HCT116 (cell line): Measurements from ENCODE around the gene ACBD6. TPM values are rescaled to one million over a fixed set of nuclear protein-coding genes. Genes with fewer than 3 reads are reported as not detected.

ENCODE experiments used
- ATAC-seq: fragments of 200-7000 bp; cut with Tn5 transposase; 2 replicates; pipeline ENCODE4 v1.9.1; 2020; ENCODE audit warnings: mild to moderate bottlenecking, moderate library complexity
- BruUV-seq: library from RNA; stranded (reverse); fragments of 400-500 nt; replicated peaks from 2 replicates; lab custom pipeline; 2021; lab: Mats Ljungman, UMichigan
- CTCF ChIA-PET: fragments of 300-600 bp; sonication (Branson Sonifier 250); formaldehyde crosslinking; loops from one replicate; lab custom pipeline; 2021; ENCODE audit warnings: antibody characterized with exemption; lab: Charles Lee
- POLR2A ChIA-PET: fragments of 300-600, 350-600 bp; sonication (Branson Sonifier 250); formaldehyde crosslinking; loops from one replicate; lab custom pipeline; 2021; ENCODE audit warnings: antibody characterized with exemption; lab: Charles Lee
- RAD21 ChIA-PET, 2 experiments: fragments of 300-600 bp; sonication (Branson Sonifier 250); formaldehyde crosslinking; loops; one replicate each; lab custom pipeline; 2023; ENCODE audit warnings: low total read pairs in 2 of 2; ENCODE audit not compliant: uncharacterized antibody in 2 of 2, unreplicated experiment in 2 of 2, low non-redundant PET in 1 of 2; lab: Charles Lee
- DNase-seq: peaks from one replicate; pipeline ENCODE4 v3.0.0-alpha.2; 2010; ENCODE audit warnings: low read depth, low spot score
- H2AFZ ChIP-seq: fragments of 200-600 bp; shearing (Covaris generic), sonication (generic); 2 replicates; pipeline ENCODE4 v1.6.1; 2017; ENCODE audit warnings: low read depth, mixed run types, mixed read lengths, antibody characterized with exemption, low read length; ENCODE audit not compliant: poor library complexity, severe bottlenecking
- H3K27ac ChIP-seq: 2 replicates; pipeline ENCODE4 v1.5.1; 2012; ENCODE audit warnings: low read depth, low read length
- H3K27me3 ChIP-seq: fragments of 200-600 bp; sonication (generic); 2 replicates; pipeline ENCODE4 v1.6.1; 2016; ENCODE audit warnings: mixed run types, low read length, mixed read lengths; ENCODE audit not compliant: insufficient read depth
- H3K36me3 ChIP-seq, 2 experiments: fragments of 200-500 bp in 1 of 2; fragments of 200-600 bp in 1 of 2; sonication (Bioruptor generic) in 1 of 2; sonication (generic) in 1 of 2; 2 replicates each; pipeline versions ENCODE4 v1.5.1 to v1.6.1; 2014 to 2016; ENCODE audit warnings: low read length in 2 of 2, inconsistent platforms in 1 of 2, mixed read lengths in 1 of 2, mixed run types in 1 of 2; ENCODE audit not compliant: insufficient read depth in 2 of 2, control insufficient read depth in 1 of 2
- H3K4me1 ChIP-seq, 2 experiments: fragments of 200-600 bp in 1 of 2; sonication (generic) in 1 of 2; 2 replicates each; pipeline versions ENCODE4 v1.5.1 to v1.6.1; 2012 to 2017; ENCODE audit warnings: low read length in 2 of 2, inconsistent platforms in 1 of 2, mild to moderate bottlenecking in 1 of 2, mixed read lengths in 1 of 2, mixed run types in 1 of 2, moderate library complexity in 1 of 2; ENCODE audit not compliant: insufficient read depth in 2 of 2, control insufficient read depth in 1 of 2
- H3K4me2 ChIP-seq: fragments of 200-600 bp; sonication (generic); 2 replicates; pipeline ENCODE4 v1.6.1; 2017; ENCODE audit warnings: mixed run types, low read length, mixed read lengths
- H3K4me3 ChIP-seq, 2 experiments: fragments of 200-600 bp in 1 of 2; sonication (generic) in 1 of 2; replicated peaks in 1 of 2; 2 replicates each; pipeline ENCODE4 v1.5.1; 2011 to 2016; ENCODE audit warnings: low read length in 2 of 2, control low read depth in 1 of 2, low read depth in 1 of 2, mild to moderate bottlenecking in 1 of 2, mixed read lengths in 1 of 2, mixed run types in 1 of 2
- H3K79me2 ChIP-seq: fragments of 200-600 bp; sonication (generic); 2 replicates; pipeline ENCODE4 v1.6.1; 2017; ENCODE audit warnings: mild to moderate bottlenecking, mixed run types, low read length, moderate library complexity, mixed read lengths; ENCODE audit not compliant: insufficient read depth
- H3K9ac ChIP-seq: fragments of 200-600 bp; sonication (generic); 2 replicates; pipeline ENCODE4 v1.6.1; 2016; ENCODE audit warnings: low read length, mixed read lengths
- H3K9me2 ChIP-seq: fragments of 200-600 bp; sonication (generic), shearing (Covaris generic); 2 replicates; pipeline ENCODE4 v1.6.1; 2017; ENCODE audit warnings: mixed run types, mild to moderate bottlenecking, moderate library complexity; ENCODE audit not compliant: insufficient read depth
- H3K9me3 ChIP-seq, 2 experiments: fragments of 200-500 bp in 1 of 2; fragments of 200-600 bp in 1 of 2; sonication (Bioruptor generic) in 1 of 2; sonication (generic) in 1 of 2; 2 replicates each; pipeline ENCODE4 v1.6.1; 2014 to 2017; ENCODE audit warnings: low read length in 2 of 2, mixed read lengths in 2 of 2, inconsistent platforms in 1 of 2, low read depth in 1 of 2, mild to moderate bottlenecking in 1 of 2, mixed run types in 1 of 2, moderate library complexity in 1 of 2; ENCODE audit not compliant: control insufficient read depth in 1 of 2, insufficient read depth in 1 of 2
- H4K20me1 ChIP-seq: fragments of 200-600 bp; sonication (generic), shearing (Covaris generic); 2 replicates; pipeline ENCODE4 v1.6.1; 2017; ENCODE audit warnings: mixed run types, mild to moderate bottlenecking, moderate library complexity; ENCODE audit not compliant: insufficient read depth
- CTCF ChIP-seq, 3 experiments: fragments of 200-600 bp in 1 of 3; sonication (generic) in 1 of 3; IDR thresholded peaks in 2 of 3; conservative IDR thresholded peaks in 1 of 3; 2 replicates each; pipeline ENCODE4 v1.5.1; 2012 to 2017; ENCODE audit warnings: low read depth in 2 of 3, low read length in 2 of 3, antibody characterized with exemption in 1 of 3, borderline replicate concordance in 1 of 3, control low read depth in 1 of 3, mild to moderate bottlenecking in 1 of 3, mixed read lengths in 1 of 3, mixed run types in 1 of 3, moderate library complexity in 1 of 3; ENCODE audit not compliant: insufficient read depth in 1 of 3
- EGR1 ChIP-seq: IDR thresholded peaks from 2 replicates; pipeline ENCODE4 v1.6.1; 2012; ENCODE audit warnings: low read depth
- EZH2phosphoT487 ChIP-seq: fragments of 200-600 bp; IDR thresholded peaks from 2 replicates; pipeline ENCODE4 v1.6.1; 2018; ENCODE audit warnings: antibody characterized with exemption, borderline replicate concordance
- MAX ChIP-seq: IDR thresholded peaks from 2 replicates; pipeline ENCODE4 v1.6.1; 2012
- POLR2AphosphoS5 ChIP-seq: IDR thresholded peaks from 2 replicates; pipeline ENCODE4 v1.6.1; 2011; ENCODE audit warnings: mild to moderate bottlenecking, low read depth, low read length, moderate library complexity
- RAD21 ChIP-seq: IDR thresholded peaks from 2 replicates; pipeline ENCODE4 v1.6.1; 2012; ENCODE audit warnings: low read depth, mild to moderate bottlenecking
- SIN3A ChIP-seq: IDR thresholded peaks from 2 replicates; pipeline ENCODE4 v1.6.1; 2012; ENCODE audit warnings: low read depth
- SP1 ChIP-seq: IDR thresholded peaks from 2 replicates; pipeline ENCODE4 v1.6.1; 2012; ENCODE audit warnings: low read depth
- ZNF274 ChIP-seq: fragments of 200-500 bp; sonication (Bioruptor generic); IDR thresholded peaks from 2 replicates; pipeline ENCODE4 v1.6.1; 2014; ENCODE audit warnings: mild to moderate bottlenecking, low read depth, low read length, inconsistent platforms
- intact Hi-C: fragments of 100-400 bp; cut with micrococcal nuclease; formaldehyde crosslinking; loops from 2 replicates; pipeline ENCODE4 v1.10.0; 2022
- total RNA-seq: library from RNA; stranded (reverse); gene quantifications from one replicate; pipeline ENCODE4 v1.2.1, GENCODE V29; 2021; ENCODE audit not compliant: unreplicated experiment

Gene ACBD6
- total RNA-seq, 1 experiment from 2014 or later: 43.2 TPM

GRCh38 chr1:180530501-180530900 is 28.1 kb upstream of the ACBD6 start:
- TF ChIP-seq SIN3A: no peak
- no peak for TF ChIP-seq RAD21
- TF ChIP-seq EZH2phosphoT487: no peak
- no peak for TF ChIP-seq EGR1
- TF ChIP-seq ZNF274: no peak
- Histone ChIP-seq H3K4me3 (no peak overlapping the region), H3K27ac (no peak overlapping the region), H3K79me2 (no peaks in the 10 kb centered on the region), H3K27me3 (no peaks in the 10 kb centered on the region), H3K36me3 (no peaks in the 10 kb centered on the region), H3K4me2 (no peak overlapping the region), H3K9me3 (no peaks in the 10 kb centered on the region), H2AFZ (no peak overlapping the region), H3K4me1 (peaks cover 3 to 15% of the 10 kb centered on the region in 2 experiments; a peak in 3 of 4 replicates), H3K9ac (no peak overlapping the region), H4K20me1 (no peaks in the 10 kb centered on the region), H3K9me2 (no peaks in the 10 kb centered on the region)
- ATAC-seq: no peak
- no peak for DNase-seq
- CTCF ChIA-PET: interaction anchor here (1.6 kb wide), 1 partner anchor 332 kb away, joined by 5 read pairs; no protein-coding TSS in a partner anchor
- intact Hi-C loops: loop anchor here (5.0 kb wide), 4 partner anchors 102 to 612 kb away; partner anchors contain the start of gene XPR1
- RAD21 ChIA-PET: no interaction called here
- BruUV-seq: no TSS peak
- POLR2A ChIA-PET: no interaction called here

GRCh38 chr1:180528868-180529470 is 26.6 kb upstream of the ACBD6 start:
- no peak for ATAC-seq
- no TSS peak for BruUV-seq
- TF ChIP-seq SP1 (no peak), EZH2phosphoT487 (no peak), CTCF (IDR thresholded peaks at IDR 0.05 in 2 of 3, conservative IDR thresholded peaks at IDR 0.05 in 1 of 3; ENCODE audit: borderline replicate concordance in 1 of 3, insufficient read depth in 1 of 3, low read depth in 2 of 3, low read length in 2 of 3) (no peak), ZNF274 (no peak), SIN3A (no peak), MAX (no peak), POLR2AphosphoS5 (no peak), EGR1 (no peak)
- DNase-seq: no peak
- Histone ChIP-seq H3K9me3 (no peaks in the 10 kb centered on the region), H3K4me2 (no peak overlapping the region), H3K4me3 (no peak overlapping the region), H3K36me3 (no peaks in the 10 kb centered on the region), H3K9ac (no peak overlapping the region), H2AFZ (no peak overlapping the region), H3K4me1 (peaks cover 3 to 15% of the 10 kb centered on the region in 2 experiments; a peak in 3 of 4 replicates), H3K27ac (no peak overlapping the region), H4K20me1 (no peaks in the 10 kb centered on the region), H3K9me2 (no peaks in the 10 kb centered on the region), H3K27me3 (no peaks in the 10 kb centered on the region), H3K79me2 (no peaks in the 10 kb centered on the region)
- ChIA-PET CTCF (interaction anchor here (1.0 to 1.4 kb wide), 3 partner anchors 8 to 335 kb away, joined by 3 to 4 read pairs (median 3); no protein-coding TSS in a partner anchor), RAD21 (no interaction called here), POLR2A (no interaction called here)
- intact Hi-C loops: no loop called here
